Muscle layer of colon (tissue), 2 donors: ENCODE results near the gene RBBP8.

ENCODE experiments used
- H3K27ac ChIP-seq: one replicate; pipeline ENCODE4 v1.7.0; 2013; ENCODE audit warnings: low read depth, mild to moderate bottlenecking, low read length, moderate library complexity
- H3K27me3 ChIP-seq, 2 donors: one replicate each; pipeline ENCODE4 v1.7.0; 2013; ENCODE audit warnings: low read length in 2 of 2, mild to moderate bottlenecking in 2 of 2; ENCODE audit not compliant: insufficient read depth in 2 of 2, control insufficient read depth in 1 of 2
- H3K36me3 ChIP-seq: one replicate; pipeline ENCODE4 v1.7.0; 2013; ENCODE audit warnings: mild to moderate bottlenecking, low read length; ENCODE audit not compliant: insufficient read depth
- H3K4me1 ChIP-seq: one replicate; pipeline ENCODE4 v1.7.0; 2013; ENCODE audit warnings: mild to moderate bottlenecking, low read length; ENCODE audit not compliant: insufficient read depth
- H3K4me3 ChIP-seq, 2 donors: one replicate each; pipeline ENCODE4 v1.7.0; 2013; ENCODE audit warnings: low read length in 2 of 2, low read depth in 1 of 2, mild to moderate bottlenecking in 1 of 2, moderate library complexity in 1 of 2
- H3K9ac ChIP-seq: one replicate; pipeline ENCODE4 v1.7.0; 2013; ENCODE audit warnings: low read length
- H3K9me3 ChIP-seq: one replicate; pipeline ENCODE4 v1.7.0; 2013; ENCODE audit warnings: mild to moderate bottlenecking, low read length
- donor health status: abdominal sarcoma.
- donor health status: Adenocarcinoma of cecum.

Gene RBBP8

GRCh38 chr18:23043803-23044376, 110.8 kb downstream of the RBBP8 start:
- Histone ChIP-seq H3K36me3 (no peaks in the 10 kb centered on the region), H3K4me1 (no peaks in the 10 kb centered on the region), H3K9me3 (no peaks in the 10 kb centered on the region), H3K4me3 (no peak overlapping the region), H3K27me3 (no peaks in the 10 kb centered on the region), H3K27ac (no peak overlapping the region), H3K9ac (no peak overlapping the region)

- no peak overlapping the region for H3K9ac ChIP-seq
- no peaks in the 10 kb centered on the region for H3K27me3 ChIP-seq
- H3K4me1 ChIP-seq = peaks cover 5% of the 10 kb centered on the region
Measured at GRCh38 chr18:23049698-23050373, 116.7 kb downstream of the RBBP8 start.

GRCh38 chr18:23053776-23054457, 120.8 kb downstream of the RBBP8 start:
- Histone ChIP-seq H3K4me1 (peaks cover 5% of the 10 kb centered on the region), H3K4me3 (no peak overlapping the region), H3K9me3 (no peaks in the 10 kb centered on the region), H3K9ac (no peak overlapping the region), H3K27ac (no peak overlapping the region), H3K36me3 (no peaks in the 10 kb centered on the region), H3K27me3 (no peaks in the 10 kb centered on the region)

More at GRCh38 chr18:23049698-23050373, 116.7 kb downstream of the RBBP8 start:
- Histone ChIP-seq H3K27ac (no peak overlapping the region), H3K9me3 (no peaks in the 10 kb centered on the region), H3K4me3 (no peak overlapping the region), H3K36me3 (no peaks in the 10 kb centered on the region)

- Histone ChIP-seq H3K36me3 (no peaks in the 10 kb centered on the region), H3K27ac (no peak overlapping the region), H3K27me3 (no peaks in the 10 kb centered on the region), H3K4me3 (no peak overlapping the region), H3K4me1 (peaks cover 5% of the 10 kb centered on the region), H3K9ac (no peak overlapping the region), H3K9me3 (no peaks in the 10 kb centered on the region)
Measured at GRCh38 chr18:23054553-23054952, 121.4 kb downstream of the RBBP8 start.

GRCh38 chr18:23056315-23056714, 123.2 kb downstream of the RBBP8 start:
- H3K4me3 ChIP-seq = no peak overlapping the region
- H3K4me1 ChIP-seq = peaks cover 5% of the 10 kb centered on the region

GRCh38 chr18:23057096-23057495, 124.0 kb downstream of the RBBP8 start:
- no peaks in the 10 kb centered on the region for H3K27me3 ChIP-seq
- no peaks in the 10 kb centered on the region for H3K9me3 ChIP-seq
- H3K27ac ChIP-seq = no peak overlapping the region
- no peak overlapping the region for H3K4me3 ChIP-seq
- peaks cover 5% of the 10 kb centered on the region for H3K4me1 ChIP-seq
- no peaks in the 10 kb centered on the region for H3K36me3 ChIP-seq
- no peak overlapping the region for H3K9ac ChIP-seq

More at GRCh38 chr18:23056315-23056714, 123.2 kb downstream of the RBBP8 start:
- Histone ChIP-seq H3K9me3 (no peaks in the 10 kb centered on the region), H3K9ac (no peak overlapping the region), H3K27ac (no peak overlapping the region), H3K27me3 (no peaks in the 10 kb centered on the region), H3K36me3 (no peaks in the 10 kb centered on the region)

- H3K27ac ChIP-seq = no peak overlapping the region
- no peak overlapping the region for H3K9ac ChIP-seq
- no peak overlapping the region for H3K4me3 ChIP-seq
- H3K9me3 ChIP-seq = no peaks in the 10 kb centered on the region
- H3K4me1 ChIP-seq = peaks cover 4% of the 10 kb centered on the region
- no peaks in the 10 kb centered on the region for H3K27me3 ChIP-seq
- no peaks in the 10 kb centered on the region for H3K36me3 ChIP-seq
Measured at GRCh38 chr18:23058746-23059415, 125.8 kb downstream of the RBBP8 start.

GRCh38 chr18:23059541-23060465, 126.7 kb downstream of the RBBP8 start:
- Histone ChIP-seq H3K9ac (no peak overlapping the region), H3K27me3 (no peaks in the 10 kb centered on the region), H3K9me3 (no peaks in the 10 kb centered on the region), H3K36me3 (no peaks in the 10 kb centered on the region), H3K4me1 (no peaks in the 10 kb centered on the region), H3K4me3 (no peak overlapping the region), H3K27ac (no peak overlapping the region)

GRCh38 chr18:23062011-23062410, 128.9 kb downstream of the RBBP8 start:
- Histone ChIP-seq H3K36me3 (no peaks in the 10 kb centered on the region), H3K27me3 (no peaks in the 10 kb centered on the region), H3K4me3 (no peak overlapping the region), H3K4me1 (no peaks in the 10 kb centered on the region), H3K9me3 (no peaks in the 10 kb centered on the region), H3K27ac (no peak overlapping the region), H3K9ac (no peak overlapping the region)

GRCh38 chr18:23063502-23063901, 130.4 kb downstream of the RBBP8 start:
- Histone ChIP-seq H3K4me1 (no peaks in the 10 kb centered on the region), H3K27me3 (no peaks in the 10 kb centered on the region), H3K27ac (no peak overlapping the region), H3K9ac (no peak overlapping the region), H3K9me3 (no peaks in the 10 kb centered on the region), H3K4me3 (no peak overlapping the region), H3K36me3 (no peaks in the 10 kb centered on the region)
